ENCODE data around the gene CBX1. TPM values are rescaled to one million over a fixed set of nuclear protein-coding genes. Genes with fewer than 3 reads are reported as not detected.

Gene CBX1
- polyA plus RNA-seq, 2 of the 4 experiments (the other 2 are of a cell fraction), result 84.4 to 173 TPM

- ChIA-PET CTCF (interaction anchor here (0.6 to 14.2 kb wide), 6 partner anchors 19 to 130 kb away, joined by 3 to 196 read pairs (median 30); no protein-coding TSS in a partner anchor), POLR2A (interaction anchor here (0.8 kb wide), 1 partner anchor 79 kb away, joined by 4 read pairs; the partner anchor contains the start of gene NFE2L1)
- Histone ChIP-seq H3K4me2 (peak overlapping the region; percentile 49), H3K4me1 (peaks cover 12% of the 10 kb centered on the region), H3K4me3 (no peak overlapping the region), H3K9me3 (no peaks in the 10 kb centered on the region), H3K27ac (peak overlapping the region; percentile 17 to 55; a peak in 4 of 6 replicates)
- no peak for FAIRE-seq
- peak; percentile 52; the same call in 1 of the 2 replicates for TF ChIP-seq MAX (IDR thresholded peaks at IDR 0.05)
- TF ChIP-seq TP53 (CRISPR knock-in tag; IDR thresholded peaks at IDR 0.05), result no peak
- TF ChIP-seq FOSL2 (IDR thresholded peaks at IDR 0.05), result 0 out of 2 replicates have a peak, but pooled peaks have one; percentile 20
- peak; percentile 72 for TF ChIP-seq FOSL2 (CRISPR knock-in tag; IDR thresholded peaks at IDR 0.05)
- 52% methylated on average over 9 of the region's 9 CpGs for WGBS (ENCODE audit: missing lambda C conversion rate)
- peak; percentile 70 for ATAC-seq
- peak; percentile 61 to 81 for DNase-seq (ENCODE audit: low read depth in 1 of 2, low spot score in 1 of 2)
These were observed 26.2 kb upstream of the CBX1 start for GRCh38 chr17:48127371-48128051.

GRCh38 chr17:48126532-48126850 lies 25.2 kb upstream of the CBX1 start:
- 94% methylated on average over 7 of the region's 7 CpGs for WGBS (ENCODE audit: missing lambda C conversion rate)

More at GRCh38 chr17:48126532-48126850, 25.2 kb upstream of the CBX1 start:
- FAIRE-seq, result no peak
- H3K9me3 ChIP-seq, result no peaks in the 10 kb centered on the region
- no peak overlapping the region for H3K27ac ChIP-seq
- peaks cover 12% of the 10 kb centered on the region for H3K4me1 ChIP-seq
- no peak overlapping the region for H3K4me2 ChIP-seq
- H3K4me3 ChIP-seq, result no peak overlapping the region
- ChIA-PET POLR2A (no interaction called here), CTCF (interaction anchor here (0.7 to 14.2 kb wide), 6 partner anchors 14 to 98 kb away, joined by 3 to 196 read pairs (median 6); no protein-coding TSS in a partner anchor)
- ATAC-seq, result no peak
- no peak for TF ChIP-seq TFCP2L1 (CRISPR knock-in tag; IDR thresholded peaks at IDR 0.05)
- TF ChIP-seq ESRRA (IDR thresholded peaks at IDR 0.05; ENCODE audit: borderline replicate concordance, low read length), result no peak
- no peak for TF ChIP-seq HOXA7 (CRISPR knock-in tag; IDR thresholded peaks at IDR 0.05)
- no peak for TF ChIP-seq REST (IDR thresholded peaks at IDR 0.05)
- no peak for TF ChIP-seq RAD21 (conservative IDR thresholded peaks at IDR 0.05 in 1 of 2, IDR thresholded peaks at IDR 0.05 in 1 of 2)
- no peak for TF ChIP-seq RNF2 (IDR thresholded peaks at IDR 0.05; ENCODE audit: borderline replicate concordance, low read depth)
- no peak for TF ChIP-seq FOSL2 (IDR thresholded peaks at IDR 0.05)
- TF ChIP-seq FOSL2 (CRISPR knock-in tag; IDR thresholded peaks at IDR 0.05), result no peak
- no peak for TF ChIP-seq ELK1 (IDR thresholded peaks at IDR 0.05; ENCODE audit: low read depth, low read length)
- TF ChIP-seq TP53 (CRISPR knock-in tag; IDR thresholded peaks at IDR 0.05), result no peak
- no peak for TF ChIP-seq JUN (IDR thresholded peaks at IDR 0.05)
- no peak for DNase-seq (ENCODE audit: low read depth in 1 of 2, low spot score in 1 of 2)

Data from A549 (cell line).